Inflammatory macrophage treated with lipopolysaccharide for 4 hours (primary cell): ENCODE measurements around the gene PADI2.

ENCODE experiments used
- DNase-seq: peaks from one replicate; pipeline ENCODE4 v3.0.0-alpha.2; 2020

PADI2 gene

DNA sequence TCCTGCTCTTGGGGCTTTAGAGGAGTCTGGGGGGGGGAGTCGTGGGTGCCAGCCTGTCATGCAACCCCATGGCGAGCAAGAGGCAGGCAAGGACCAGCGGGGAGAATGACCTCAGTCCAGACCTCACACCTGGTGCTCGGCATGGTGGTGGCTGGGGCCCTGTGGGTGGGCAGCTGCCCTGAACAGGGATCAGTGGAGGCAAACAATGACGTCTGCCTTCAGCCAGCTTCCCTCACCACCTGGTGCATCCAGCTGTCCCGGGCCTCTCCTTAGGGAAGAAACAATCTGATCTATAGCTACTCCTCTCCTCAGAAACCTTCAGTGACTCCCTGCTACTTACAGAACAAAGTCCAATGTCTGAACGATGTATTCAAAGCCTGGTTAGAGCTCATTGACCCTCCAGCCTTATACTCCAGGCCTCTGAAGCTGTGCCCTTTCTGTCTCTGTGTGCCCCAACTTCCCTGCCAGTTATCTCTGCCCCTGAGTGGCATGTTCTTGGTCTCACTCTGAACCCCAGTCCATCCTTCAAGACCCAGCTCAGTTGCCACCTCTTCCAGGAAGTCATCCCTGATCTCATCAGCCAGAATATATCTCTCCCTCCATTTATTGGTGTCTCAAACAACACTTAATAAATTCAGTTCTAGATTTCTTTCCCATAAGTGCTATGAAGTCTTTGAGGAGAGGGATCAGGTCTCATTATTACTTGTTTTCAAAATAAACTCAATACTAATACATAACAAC is 6.6 kb downstream of the PADI2 start:
- DNase-seq = no peak

DNA sequence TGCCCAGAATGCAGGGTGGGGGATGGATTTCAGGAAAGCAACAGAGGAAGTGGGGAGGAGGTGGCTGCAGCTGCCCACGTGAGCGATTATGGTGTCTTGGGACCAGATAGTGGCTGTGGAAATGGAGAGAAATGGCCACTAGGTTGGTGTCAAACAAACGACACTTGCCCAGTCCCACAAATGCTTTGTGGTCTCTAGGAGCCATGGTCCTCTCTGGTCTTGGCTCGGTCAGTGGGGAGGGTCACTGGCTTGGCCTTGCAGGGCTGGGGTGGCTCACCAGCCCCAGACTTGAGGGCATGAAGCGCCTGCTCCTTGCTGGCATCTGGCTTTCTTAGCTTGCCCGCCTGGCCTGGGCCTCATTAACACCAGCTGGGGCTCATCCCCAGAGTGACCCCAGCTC is 7.2 kb downstream of the PADI2 start:
- DNase-seq = no peak

DNA sequence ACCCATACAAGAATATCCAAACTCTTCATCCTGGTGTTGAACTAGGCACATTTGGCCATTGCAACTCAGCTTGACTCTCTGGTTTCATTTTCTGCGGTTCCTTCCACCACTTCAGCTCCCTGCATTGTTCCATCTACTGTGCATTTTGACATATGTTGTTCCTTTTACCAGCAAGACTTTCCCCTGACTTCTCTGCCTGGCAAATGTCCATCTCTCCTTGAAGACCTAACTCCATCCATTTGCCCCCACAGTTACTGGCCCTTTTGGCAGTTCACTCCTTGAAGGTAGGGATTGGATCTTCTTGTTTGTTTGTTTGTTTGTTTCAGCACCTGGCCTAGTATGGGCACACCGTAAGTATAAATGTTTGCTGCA is 8.7 kb downstream of the PADI2 start:
- no peak for DNase-seq

DNA sequence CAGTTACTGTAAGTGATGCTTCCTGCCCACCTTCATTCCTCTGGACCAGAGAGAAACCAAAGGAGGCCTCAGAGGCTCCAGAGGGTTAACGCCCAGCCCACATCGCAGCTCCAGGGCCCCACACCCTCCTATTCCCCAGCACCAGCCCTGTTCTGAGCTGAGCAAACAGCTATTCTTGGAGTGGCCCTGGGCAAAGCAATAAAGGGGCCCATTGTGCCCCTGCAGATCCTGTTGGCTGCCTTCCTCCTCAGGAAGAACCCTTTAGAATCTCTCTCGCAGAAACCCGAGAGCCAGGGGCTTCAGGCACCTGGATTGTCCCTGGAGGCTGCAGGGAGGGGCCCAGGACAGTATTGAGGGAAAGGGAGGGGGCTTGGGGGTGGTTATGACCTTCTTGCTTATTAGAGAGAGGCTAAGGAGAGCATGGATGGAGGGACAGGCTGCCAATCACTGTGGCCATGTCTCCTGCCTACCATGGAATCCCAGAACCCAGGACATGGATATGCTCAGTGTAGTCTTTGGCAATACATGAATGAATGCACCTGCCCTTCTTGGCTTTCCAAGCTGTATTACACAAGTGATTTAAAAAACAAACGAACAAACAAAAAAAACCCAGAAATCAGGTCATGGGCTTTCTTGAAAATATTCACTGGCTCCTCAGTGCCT is 9.2 kb downstream of the PADI2 start:
- DNase-seq = no peak

DNA sequence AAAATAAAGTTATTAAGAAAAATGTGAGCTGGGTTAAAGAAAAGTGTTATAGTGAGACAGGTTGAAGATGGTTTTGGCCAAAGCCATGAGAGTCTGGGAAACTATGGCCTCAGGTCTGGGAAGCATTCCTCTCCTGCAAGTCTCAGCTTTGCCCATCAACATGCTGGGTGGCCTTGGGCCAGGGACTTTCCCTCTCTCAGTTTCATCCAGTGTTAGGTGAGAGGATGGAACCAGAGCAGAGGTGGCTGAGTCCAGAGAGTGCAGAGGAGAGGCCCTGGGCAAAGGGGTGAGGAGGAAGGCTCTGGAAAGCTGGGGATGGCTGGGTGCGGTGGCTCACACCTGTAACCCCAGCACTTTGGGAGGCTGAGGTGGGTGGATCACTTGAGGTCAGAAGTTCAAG is 10.5 kb downstream of the PADI2 start:
- no peak for DNase-seq

DNA sequence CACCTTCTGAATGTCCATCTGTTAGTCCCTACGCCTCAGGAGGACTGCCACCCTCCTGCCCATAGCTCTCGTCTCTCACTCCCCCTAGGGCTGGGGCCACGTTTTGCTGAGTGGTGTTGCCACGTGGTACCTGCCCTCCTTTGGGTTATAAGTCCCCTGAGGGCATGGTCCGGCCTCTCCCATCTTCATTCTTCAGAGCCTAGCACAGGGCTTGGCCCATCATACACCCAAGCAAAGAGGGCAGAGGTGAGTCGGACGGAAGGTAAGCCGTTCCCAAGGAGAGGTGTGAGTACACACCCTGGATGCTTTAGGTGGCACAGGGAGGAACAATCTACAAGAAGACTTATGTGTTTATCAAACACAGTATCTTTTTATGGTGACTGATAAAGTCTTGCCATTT is 10.9 kb downstream of the PADI2 start:
- DNase-seq = no peak

DNA sequence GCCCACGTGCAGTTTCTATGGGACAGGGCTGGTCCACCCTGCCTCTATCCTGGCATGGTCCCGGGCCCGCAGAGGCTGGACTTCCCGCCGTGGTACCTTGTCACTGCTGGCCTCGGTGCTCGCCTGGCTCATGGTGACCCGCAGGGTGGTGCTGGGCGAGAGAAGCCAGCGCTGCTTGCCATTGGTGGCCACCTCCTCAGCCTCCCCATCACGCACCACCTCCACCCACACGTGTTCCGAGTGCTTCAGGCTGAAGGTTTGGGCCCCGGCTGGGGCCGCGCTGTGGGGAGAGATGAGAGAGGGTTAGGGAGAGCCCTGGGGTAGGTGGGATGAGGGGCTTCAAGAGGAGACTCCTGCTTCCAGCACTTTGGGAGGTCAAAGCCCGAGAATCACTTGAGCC is 14.5 kb downstream of the PADI2 start:
- no peak for DNase-seq

DNA sequence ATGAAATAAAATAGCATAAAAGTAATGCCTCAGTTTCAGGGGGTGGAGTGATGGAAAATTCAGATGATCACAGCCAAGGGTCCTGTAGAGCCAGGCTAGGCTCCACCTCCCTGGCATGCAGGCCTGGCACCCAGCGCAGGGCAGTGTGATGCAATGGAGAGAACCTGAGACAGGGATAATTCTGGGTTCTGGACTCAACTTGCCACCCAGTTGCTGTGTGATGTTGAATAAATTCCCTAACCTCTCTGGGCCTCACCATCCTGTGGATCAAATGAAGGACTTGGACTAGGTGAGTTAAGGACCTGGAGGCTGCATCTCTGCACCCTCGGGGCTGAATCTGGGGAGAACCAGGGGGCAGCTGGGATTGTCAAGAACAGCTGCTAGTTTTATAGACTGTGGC is 17.0 kb downstream of the PADI2 start:
- no peak for DNase-seq

DNA sequence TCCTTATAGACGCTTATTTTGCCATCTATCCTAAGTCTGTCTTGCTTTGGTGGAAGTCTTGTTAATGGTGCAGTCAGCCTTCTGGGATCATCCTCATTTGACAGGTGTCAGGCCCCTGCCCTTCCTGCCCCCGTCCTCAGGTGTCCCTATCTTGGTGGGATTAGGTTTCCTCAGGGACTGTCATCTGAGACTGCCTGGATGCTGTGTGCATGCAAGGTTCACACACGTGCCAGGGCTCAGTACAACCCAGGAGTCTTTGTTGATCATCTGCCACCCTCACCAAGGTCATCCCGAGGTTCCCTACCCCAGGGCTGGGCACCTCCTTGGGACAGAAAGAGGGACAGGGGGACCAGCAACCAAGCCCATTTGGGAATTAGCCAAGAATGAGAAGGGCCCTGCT is 18.0 kb downstream of the PADI2 start:
- no peak for DNase-seq

DNA sequence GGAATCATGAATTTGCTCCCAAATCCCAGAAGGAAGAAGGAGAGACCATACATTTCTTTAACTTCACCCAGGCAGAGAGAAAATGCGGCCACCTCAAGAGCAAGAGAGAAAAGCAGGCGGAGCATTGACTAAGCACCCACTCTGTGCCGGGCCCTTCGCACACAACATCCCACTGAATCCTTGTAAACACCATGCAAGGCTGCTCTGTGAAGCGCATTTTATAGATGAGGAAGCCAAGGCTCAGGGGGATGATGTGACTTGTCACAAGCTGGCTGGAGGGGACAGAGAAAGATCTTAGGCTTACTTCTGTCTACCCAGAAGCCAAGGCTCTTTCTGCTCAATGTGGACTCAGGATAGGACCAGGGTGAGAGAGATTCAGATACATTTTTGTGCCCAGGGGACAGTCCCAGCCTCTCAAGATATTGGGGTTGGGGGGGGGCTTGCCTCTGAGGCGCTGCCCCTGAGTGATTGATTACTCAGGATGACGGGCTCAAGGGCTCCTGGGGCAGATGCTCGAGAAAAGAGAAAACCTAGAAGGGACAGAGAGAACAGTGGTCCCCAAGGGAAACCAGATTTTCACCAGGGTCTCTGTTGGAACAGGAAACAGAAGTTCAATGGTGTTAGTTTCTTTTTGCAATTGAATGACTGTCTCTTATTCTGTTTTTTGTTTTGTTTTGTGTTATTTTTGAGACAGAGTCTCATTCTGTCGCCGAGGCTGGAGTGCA is 19.5 kb downstream of the PADI2 start:
- peak; percentile 33 for DNase-seq

DNA sequence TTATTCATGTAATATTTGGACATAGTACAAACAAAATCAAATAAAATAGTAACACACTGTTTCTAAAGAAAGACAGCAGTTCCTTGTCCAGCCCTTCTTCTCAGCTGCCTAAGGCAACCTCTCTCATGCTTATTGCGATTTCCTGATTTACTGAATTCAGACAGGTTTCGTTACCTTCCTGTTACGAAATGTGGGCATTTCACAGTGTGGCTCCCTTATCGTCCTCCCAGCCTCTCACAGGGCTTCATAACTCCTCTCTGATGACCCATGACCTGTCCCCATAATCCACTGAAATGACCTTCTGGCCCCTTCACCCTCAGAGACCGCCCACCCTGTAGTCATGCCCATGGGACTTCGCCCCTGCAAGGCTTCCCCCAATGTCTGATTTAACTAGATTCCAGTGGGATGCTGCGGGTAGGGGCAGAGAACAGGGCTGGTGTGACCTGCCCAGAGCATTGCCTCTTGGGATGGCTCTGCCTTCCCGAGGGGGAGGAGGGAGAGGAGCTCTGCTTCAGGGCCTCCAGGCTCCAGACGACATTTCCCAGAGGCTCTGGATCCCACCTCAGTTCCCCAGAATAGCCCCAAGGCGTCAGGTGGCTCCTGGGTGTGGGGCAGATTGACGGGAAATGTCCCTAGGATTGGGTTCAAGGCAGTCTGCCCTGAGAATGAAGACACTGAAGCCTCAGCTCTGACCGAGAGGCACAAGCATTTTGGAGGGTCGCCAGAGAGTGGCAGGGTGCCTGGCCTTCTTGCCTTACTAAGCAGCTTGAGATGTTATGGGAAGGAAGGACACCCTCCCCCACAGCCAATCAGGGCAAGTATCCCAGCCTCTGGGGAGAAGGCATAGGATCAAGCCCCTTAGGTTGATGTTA is 20.6 kb downstream of the PADI2 start:
- peak; percentile 80 for DNase-seq

DNA sequence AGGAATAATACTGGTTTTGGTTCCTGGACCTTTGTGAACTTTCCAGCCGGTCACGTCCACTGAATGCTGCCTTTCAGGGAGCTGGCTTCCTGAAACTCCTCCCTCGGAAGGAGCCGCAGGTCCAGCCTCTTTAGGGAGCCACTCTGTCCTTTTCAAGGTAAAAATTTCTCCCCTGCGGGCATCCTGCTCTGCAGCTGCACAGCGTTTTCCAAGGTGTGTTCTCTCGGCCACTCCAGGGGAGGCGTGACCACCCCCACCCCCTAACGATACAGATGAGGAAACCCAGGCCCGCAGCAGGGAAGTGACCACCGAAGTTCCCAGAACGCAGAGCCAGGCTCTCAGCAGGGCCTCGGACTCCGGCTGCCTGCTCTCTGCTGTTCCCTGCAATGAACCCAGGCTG is 21.5 kb downstream of the PADI2 start:
- no peak for DNase-seq

DNA sequence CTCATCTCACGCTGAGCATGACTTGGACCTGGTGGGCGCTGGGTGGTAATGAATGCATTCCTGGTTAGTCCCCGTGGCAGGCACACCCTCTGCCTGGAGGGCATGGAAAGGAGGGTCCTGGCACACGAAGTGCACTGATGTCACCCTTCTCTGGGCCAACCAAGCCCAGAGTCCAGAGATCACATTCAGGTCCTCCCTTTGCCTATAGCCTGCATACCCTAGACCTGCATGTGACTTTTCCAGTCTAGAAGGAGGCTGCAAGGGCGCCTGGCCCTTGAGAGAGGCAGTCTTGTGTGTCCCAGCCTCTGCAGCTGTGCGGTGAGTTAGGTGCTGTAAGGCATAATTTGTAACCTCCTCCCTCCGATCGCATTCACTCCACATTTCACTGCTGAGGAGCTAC is 22.1 kb downstream of the PADI2 start:
- no peak for DNase-seq

DNA sequence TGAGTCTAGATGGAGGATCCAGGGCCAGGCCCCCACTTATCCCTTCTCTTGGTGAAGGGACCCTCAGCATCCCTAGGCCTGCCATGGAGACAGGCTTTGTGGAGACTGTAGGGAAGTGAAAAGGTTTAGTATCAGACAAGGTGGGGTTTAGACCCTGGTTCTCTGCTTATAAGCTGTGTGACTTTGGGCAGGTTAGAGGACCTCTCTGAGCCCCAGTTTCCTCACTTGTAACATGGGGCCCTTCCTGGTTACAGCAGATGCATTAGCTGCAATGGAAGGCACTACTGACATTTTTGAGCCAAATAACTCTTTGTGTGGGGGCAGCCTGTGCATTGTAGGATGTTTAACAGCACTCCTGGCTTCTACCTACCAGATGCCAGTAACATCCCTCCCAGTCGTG is 22.7 kb downstream of the PADI2 start:
- no peak for DNase-seq

DNA sequence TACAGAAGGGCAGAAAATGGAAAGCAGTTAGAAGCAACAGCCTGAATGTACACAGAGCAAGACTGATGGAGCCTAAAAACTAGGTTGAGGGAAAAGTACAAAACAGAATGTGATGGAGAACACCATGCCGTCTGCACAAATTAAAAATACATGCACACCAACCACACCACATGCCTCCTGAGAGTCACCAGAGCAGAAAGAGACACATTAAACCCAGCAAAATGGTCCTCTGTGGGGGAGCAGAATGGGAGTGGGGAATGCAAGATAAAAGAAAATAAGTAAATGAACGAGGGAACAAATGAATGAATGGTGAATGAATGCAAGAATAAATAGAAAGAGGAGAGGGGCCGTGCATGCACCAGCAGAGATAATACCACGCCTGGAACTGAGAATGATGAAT is 24.1 kb downstream of the PADI2 start:
- no peak for DNase-seq

DNA sequence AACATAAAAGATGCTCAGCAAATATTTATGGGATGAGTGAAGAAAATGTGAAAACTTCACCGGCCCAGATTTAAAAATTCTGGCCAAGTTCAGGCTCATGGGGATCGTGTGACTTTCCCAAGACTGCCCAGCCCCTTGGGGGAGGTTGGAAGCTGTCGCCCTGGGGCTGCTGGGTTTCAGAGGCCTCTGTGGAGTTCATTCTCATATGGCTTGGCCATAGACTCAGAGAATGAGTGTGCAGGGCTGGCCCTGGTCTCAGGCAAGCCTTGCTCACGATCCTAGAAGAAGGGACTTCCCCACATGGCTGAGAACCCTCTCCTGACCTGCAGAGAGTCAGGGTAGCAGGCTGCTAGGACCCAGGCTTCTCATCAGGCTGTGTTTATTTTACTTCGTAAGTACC is 24.6 kb downstream of the PADI2 start:
- no peak for DNase-seq

DNA sequence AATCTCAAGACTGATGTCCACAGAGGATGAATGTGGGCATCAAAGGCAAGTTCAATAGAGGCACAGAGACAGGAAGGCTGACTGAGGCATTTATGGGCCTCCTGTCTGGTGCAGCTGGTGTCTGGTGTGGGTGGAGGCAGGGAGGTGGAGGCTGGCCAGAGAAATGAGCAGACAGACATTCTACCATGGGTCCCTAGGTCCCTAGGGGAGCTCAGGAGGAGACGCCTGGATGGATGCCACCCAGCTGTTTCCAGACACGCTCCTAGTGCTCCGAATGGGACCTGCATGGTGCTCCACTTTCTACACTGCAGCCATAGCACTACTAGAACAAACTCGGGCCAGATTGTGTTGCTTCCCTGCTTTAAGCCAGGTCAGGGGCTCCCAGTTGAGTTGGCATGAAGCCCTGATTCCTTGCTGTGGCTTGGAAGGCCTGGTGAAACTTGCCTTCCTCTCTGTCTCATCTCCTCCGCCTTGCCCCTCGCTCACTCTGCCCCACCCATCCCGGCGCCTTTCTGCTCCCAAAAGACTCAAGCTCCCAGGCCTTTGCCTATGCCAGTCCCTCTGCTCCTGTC is 25.3 kb downstream of the PADI2 start:
- no peak for DNase-seq

DNA sequence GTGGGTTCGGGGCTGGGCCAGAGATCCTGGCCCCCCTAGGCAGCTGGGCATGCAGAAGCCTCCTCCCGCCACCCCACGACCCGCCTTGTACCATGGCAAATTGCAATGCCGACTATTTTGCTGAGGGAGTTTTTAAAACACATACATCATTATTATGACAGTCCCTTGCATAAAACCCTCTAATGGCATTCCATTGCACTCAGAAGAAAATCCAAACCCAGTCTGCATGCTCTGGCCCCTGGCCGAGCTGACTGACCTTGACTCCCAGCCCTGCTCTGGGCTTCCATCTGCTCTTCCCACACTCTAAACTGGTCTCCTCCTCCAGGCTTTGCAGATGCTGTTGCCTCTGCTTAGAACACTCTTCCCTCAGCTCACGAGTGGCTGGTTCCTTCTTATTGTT is 28.0 kb downstream of the PADI2 start:
- DNase-seq = no peak

DNA sequence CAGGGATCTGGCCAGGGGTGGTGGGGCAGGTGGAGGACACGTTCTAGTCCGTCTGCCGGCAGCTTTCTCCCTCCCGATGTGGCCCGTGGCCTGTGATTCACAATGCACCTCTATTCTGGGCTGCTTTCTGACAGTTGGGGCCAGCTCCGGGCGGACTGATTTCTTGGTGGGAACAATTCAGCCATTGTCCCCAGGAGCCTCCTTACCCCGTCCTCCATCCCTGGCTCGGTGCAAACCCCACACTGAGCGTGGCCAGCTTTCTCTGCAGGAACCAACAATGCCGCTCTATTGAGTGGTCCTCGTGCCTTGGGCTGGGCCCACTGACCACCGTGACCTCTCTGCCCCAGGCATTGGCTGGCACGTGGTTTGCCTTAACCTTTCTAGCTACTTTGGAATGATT is 29.7 kb downstream of the PADI2 start:
- DNase-seq = no peak

DNA sequence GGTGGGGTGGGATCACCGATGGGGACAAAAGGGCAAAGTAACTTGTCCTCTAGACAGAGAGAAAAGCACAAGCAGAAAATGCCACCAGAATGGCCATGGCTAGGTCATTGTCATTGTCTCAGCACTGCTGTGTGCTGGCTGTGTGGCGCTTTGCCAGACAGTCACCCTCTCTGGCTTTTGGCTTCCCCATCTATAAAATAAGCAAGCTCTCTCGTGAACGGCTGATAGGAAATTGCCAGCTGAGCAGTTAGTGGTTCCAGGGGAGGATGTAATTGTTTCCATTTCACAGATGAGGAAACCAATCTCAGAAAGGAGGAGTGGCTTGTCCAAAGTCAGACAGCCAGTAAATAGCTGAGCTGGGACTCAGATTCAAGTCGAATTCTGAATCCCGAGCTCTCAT is 32.5 kb downstream of the PADI2 start:
- peak; percentile 50 for DNase-seq

DNA sequence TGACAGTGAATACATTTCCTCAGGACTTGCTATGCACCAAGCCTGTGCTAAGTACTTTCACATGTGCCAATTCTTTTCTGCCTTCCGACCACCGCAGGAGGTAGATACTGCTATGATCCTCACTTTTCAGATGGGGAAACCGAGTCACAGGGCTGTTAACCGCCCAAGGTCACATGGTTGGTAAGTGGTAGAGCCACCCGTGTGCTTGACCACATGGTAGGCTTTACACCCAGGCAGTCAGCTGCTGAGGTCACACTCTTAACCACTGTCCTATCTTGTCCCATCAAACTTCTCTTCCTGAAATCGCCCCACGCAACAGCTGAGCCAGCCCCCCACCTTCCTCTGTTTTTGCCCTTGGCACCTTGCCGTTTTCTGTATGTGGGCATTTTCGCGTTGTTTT is 34.5 kb downstream of the PADI2 start:
- peak; percentile 24 for DNase-seq

DNA sequence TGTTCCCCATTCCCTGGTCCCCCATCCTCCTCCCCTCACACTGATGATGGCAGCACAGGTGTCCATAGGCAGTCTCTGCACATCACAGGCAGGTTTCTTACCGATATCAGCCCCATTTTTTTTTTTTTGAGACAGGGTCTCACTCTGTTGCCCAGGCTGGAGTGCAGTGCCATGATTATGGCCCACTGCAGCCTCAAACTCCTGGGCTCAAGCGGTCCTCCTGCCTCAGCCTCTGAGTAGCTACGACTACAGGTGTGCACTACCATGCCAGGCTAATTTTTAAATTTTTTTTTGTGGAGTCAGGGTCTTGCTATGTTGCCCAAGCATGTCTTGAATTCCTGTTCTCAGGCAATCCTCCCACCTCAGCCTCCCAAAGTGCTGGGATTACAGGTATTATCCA is 36.5 kb downstream of the PADI2 start:
- no peak for DNase-seq

DNA sequence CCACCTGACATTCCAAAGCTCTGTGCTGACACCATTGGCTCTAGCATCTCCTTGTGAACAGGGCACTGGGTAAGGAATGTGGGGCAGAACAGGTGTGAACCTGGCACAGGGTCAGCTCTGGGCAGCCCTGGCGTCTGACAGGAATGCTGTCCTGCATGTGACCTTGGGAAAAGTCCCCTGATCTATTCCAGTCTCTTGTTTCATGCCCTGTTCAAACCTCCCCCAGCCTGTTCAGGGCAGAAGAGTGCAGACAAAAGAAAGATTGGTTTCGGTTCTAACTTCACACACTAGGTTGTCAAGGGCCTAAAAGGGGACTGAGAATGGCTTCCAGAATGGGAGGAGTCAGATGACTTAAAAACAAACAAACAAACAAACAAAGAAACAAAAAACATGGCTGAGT is 37.8 kb downstream of the PADI2 start:
- no peak for DNase-seq
